ENCODE measurements around the gene HNRNPA1. TPM values are rescaled to one million over a fixed set of nuclear protein-coding genes. Genes with fewer than 3 reads are reported as not detected.

The HNRNPA1 gene
- total RNA-seq, 1 experiment from 2014 or later, result 2,589 TPM

GRCh38 chr12:54251667-54252284 is 28.8 kb upstream of the HNRNPA1 start:
- Mint-ChIP-seq H3K36me3 (peaks cover 65% of the 10 kb centered on the region), H3K4me1 (no peaks in the 10 kb centered on the region; the same call in 1 of the 2 replicates), H3K4me3 (no peak overlapping the region), H3K27ac (no peak overlapping the region), H3K27me3 (ENCODE audit: low read depth) (no peaks in the 10 kb centered on the region), H3K9me3 (no peaks in the 10 kb centered on the region)
- ATAC-seq, result peak; percentile 72; the same call in 1 of the 2 replicates
- CTCF ChIA-PET, result interaction anchor here (0.5 to 3.4 kb wide), 38 partner anchors 8 to 1608 kb away, joined by 3 to 25 read pairs (median 5); partner anchors contain the start of genes CBX5, COPZ1, HNRNPA1 and ZNF385A
- POLR2A ChIA-PET, result interaction anchor here (0.6 to 1.0 kb wide), 7 partner anchors 11 to 500 kb away, joined by 3 to 13 read pairs (median 3); partner anchors contain the start of genes CBX5, CISTR and HNRNPA1
- TF ChIP-seq ZMAT4 (CRISPR knock-in tag; IDR thresholded peaks at IDR 0.05) (no peak), KAT7 (CRISPR knock-in tag; IDR thresholded peaks at IDR 0.05; ENCODE audit: borderline replicate concordance) (no peak), ATF2 (CRISPR knock-in tag; IDR thresholded peaks at IDR 0.05; ENCODE audit: borderline replicate concordance, low read depth) (no peak), SOX15 (CRISPR knock-in tag; IDR thresholded peaks at IDR 0.05) (no peak), ATF1 (CRISPR knock-in tag; IDR thresholded peaks at IDR 0.05) (no peak), ZNF416 (CRISPR knock-in tag; IDR thresholded peaks at IDR 0.05) (no peak), MYBL2 (CRISPR knock-in tag; IDR thresholded peaks at IDR 0.05) (no peak), ZNF219 (CRISPR knock-in tag; IDR thresholded peaks at IDR 0.05; ENCODE audit: borderline replicate concordance) (no peak), ZNF232 (CRISPR knock-in tag; IDR thresholded peaks at IDR 0.05) (no peak), ZNF512 (CRISPR knock-in tag; IDR thresholded peaks at IDR 0.05; ENCODE audit: borderline replicate concordance) (no peak), CREM (CRISPR knock-in tag; IDR thresholded peaks at IDR 0.05) (no peak), ZNF396 (CRISPR knock-in tag; IDR thresholded peaks at IDR 0.05; ENCODE audit: borderline replicate concordance) (no peak), SMAD4 (CRISPR knock-in tag; IDR thresholded peaks at IDR 0.05) (no peak), JAZF1 (CRISPR knock-in tag; IDR thresholded peaks at IDR 0.05) (no peak), NR3C1 (CRISPR knock-in tag; conservative IDR thresholded peaks at IDR 0.05; ENCODE audit: low read depth) (no peak)
- TF ChIP-seq, protein P1, sequence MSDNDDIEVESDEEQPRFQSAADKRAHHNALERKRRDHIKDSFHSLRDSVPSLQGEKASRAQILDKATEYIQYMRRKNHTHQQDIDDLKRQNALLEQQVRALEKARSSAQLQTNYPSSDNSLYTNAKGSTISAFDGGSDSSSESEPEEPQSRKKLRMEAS (CRISPR knock-in tag; IDR thresholded peaks at IDR 0.05), result no peak
- DNase-seq (ENCODE audit: low spot score), result no peak

- Mint-ChIP-seq H3K4me1 (peaks cover 14% of the 10 kb centered on the region), H3K27ac (no peak overlapping the region), H3K36me3 (peaks cover 68% of the 10 kb centered on the region), H3K9me3 (no peaks in the 10 kb centered on the region), H3K4me3 (no peak overlapping the region), H3K27me3 (ENCODE audit: low read depth) (no peaks in the 10 kb centered on the region)
- DNase-seq (ENCODE audit: low spot score), result no peak
- POLR2A ChIA-PET, result interaction anchor here (0.7 to 4.6 kb wide), 3 partner anchors 27 to 147 kb away, joined by 3 to 19 read pairs (median 9); partner anchors contain the start of genes CBX5 and HNRNPA1
- CTCF ChIA-PET, result interaction anchor here (0.8 to 3.4 kb wide), 10 partner anchors 9 to 117 kb away, joined by 4 to 25 read pairs (median 6); partner anchors contain the start of genes CBX5, COPZ1 and HNRNPA1
- ATAC-seq, result no peak
- TF ChIP-seq ZNF512 (CRISPR knock-in tag; IDR thresholded peaks at IDR 0.05; ENCODE audit: borderline replicate concordance), result no peak
- TF ChIP-seq ZNF232 (CRISPR knock-in tag; IDR thresholded peaks at IDR 0.05), result no peak
- TF ChIP-seq, protein P2, sequence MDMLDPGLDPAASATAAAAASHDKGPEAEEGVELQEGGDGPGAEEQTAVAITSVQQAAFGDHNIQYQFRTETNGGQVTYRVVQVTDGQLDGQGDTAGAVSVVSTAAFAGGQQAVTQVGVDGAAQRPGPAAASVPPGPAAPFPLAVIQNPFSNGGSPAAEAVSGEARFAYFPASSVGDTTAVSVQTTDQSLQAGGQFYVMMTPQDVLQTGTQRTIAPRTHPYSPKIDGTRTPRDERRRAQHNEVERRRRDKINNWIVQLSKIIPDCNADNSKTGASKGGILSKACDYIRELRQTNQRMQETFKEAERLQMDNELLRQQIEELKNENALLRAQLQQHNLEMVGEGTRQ (CRISPR knock-in tag; IDR thresholded peaks at IDR 0.05), result no peak
- TF ChIP-seq, protein P3, sequence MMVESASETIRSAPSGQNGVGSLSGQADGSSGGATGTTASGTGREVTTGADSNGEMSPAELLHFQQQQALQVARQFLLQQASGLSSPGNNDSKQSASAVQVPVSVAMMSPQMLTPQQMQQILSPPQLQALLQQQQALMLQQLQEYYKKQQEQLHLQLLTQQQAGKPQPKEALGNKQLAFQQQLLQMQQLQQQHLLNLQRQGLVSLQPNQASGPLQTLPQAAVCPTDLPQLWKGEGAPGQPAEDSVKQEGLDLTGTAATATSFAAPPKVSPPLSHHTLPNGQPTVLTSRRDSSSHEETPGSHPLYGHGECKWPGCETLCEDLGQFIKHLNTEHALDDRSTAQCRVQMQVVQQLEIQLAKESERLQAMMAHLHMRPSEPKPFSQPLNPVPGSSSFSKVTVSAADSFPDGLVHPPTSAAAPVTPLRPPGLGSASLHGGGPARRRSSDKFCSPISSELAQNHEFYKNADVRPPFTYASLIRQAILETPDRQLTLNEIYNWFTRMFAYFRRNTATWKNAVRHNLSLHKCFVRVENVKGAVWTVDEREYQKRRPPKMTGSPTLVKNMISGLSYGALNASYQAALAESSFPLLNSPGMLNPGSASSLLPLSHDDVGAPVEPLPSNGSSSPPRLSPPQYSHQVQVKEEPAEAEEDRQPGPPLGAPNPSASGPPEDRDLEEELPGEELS (CRISPR knock-in tag; IDR thresholded peaks at IDR 0.05), result no peak
- TF ChIP-seq ARID4B (CRISPR knock-in tag; IDR thresholded peaks at IDR 0.05; ENCODE audit: borderline replicate concordance), result no peak
- no peak for TF ChIP-seq GABPB1 (CRISPR knock-in tag; IDR thresholded peaks at IDR 0.05)
- no peak for TF ChIP-seq SMAD4 (CRISPR knock-in tag; IDR thresholded peaks at IDR 0.05)
- no peak for TF ChIP-seq SOX15 (CRISPR knock-in tag; IDR thresholded peaks at IDR 0.05)
Observed at GRCh38 chr12:54253240-54253639, 27.3 kb upstream of the HNRNPA1 start.

Data from WTC11 (cell line).